Activated CD4-positive, alpha-beta T cell treated with anti-CD3 and anti-CD28 coated beads, Interleukin-2, amount 50 U/mL, for 16 hours (primary cell): Measurements from ENCODE around the gene ADAMTSL5.
"Not testable (repeated sequence)": the region's sequence is repeated elsewhere in the genome, so short reads cannot be mapped to it uniquely, and the experiment has no call there.

Source experiments
- DNase-seq: peaks from one replicate; pipeline ENCODE4 v3.0.0-alpha.2; 2020

ADAMTSL5 gene

DNA sequence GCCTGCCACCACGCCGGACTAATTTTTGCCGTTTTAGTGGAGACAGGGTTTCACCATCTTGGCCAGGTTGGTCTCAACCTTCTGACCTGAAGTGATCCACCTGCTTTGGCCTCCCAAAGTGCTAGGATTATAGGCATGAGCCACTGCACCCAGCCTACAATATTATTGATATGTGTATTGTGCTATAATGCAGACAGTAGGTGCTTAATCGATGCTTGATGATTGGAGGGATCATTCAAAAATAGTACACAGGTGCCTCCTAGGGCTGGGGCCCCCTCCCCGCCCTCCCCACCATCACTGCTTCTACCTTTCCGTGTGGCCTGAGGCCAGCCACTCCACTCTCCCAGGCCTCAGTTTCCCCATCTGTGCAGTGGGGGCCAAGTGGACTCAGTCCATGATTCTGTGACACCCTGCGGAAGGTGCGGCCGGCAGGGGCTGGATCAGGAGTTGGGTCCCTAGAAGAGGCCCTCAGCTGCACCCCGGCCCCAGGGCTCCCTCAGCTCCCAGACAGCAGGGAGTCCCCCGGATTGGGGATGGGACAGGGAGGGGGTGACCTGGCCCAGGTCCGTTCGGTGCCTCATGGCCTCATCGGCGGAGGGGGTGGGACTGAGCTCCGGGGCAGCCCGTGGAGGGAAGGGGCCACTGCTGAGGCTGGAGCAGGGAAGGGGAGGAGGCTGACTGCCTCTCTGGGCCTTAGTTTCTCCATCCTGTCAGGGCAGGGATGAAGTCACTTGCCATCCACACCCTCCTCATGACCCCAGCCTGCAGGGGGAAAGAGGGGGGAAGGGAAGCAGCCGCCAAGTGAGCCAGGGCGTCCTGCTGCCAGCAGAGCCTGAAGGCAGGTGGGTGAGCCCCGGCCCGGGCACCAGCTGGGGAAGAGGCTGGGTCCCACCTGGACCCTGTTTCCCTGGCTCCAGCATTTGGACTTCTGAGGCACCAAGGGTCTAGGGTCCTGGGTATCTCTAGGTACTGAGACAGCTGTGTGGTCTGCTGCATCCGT is 1.2 kb downstream of the ADAMTSL5 start:
- DNase-seq, result no peak

DNA sequence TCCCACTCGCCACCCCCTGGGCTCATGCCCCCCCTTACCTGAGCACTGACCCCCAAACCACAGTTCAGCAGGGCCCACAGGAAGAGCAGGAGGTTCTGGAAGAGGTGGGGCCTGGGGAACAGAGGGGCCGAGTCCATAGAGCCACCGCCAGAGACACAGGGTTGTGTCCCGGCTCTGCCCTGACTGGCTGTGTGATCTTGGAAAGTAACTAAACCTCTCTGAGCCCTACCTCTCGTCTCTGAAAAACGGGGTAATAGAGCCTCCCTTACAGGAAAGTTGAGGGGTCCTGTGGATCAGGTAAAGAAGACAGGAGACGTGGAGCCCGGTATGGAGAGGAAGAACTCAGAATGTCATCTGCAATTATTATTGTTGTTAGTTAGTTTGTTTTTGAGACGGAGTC is 2.0 kb downstream of the ADAMTSL5 start:
- no peak for DNase-seq

DNA sequence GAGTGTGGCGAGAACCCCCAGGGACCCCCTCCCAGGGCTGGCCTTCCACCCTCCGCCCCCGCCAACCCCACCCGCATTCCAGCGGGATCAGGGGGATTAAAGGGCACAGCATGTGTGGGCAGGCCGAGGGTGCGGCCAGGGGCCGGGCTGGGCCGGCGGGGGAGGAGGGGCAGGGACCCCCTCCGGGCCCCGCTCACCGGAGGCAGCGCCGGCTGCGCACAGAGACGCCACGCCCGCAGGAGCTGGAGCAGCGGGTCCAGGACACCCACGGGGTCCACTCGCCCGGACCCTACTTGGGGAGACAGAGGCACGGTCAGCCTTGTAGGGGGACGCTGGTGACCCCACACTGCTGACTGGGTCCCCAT is 2.4 kb downstream of the ADAMTSL5 start:
- no peak for DNase-seq

DNA sequence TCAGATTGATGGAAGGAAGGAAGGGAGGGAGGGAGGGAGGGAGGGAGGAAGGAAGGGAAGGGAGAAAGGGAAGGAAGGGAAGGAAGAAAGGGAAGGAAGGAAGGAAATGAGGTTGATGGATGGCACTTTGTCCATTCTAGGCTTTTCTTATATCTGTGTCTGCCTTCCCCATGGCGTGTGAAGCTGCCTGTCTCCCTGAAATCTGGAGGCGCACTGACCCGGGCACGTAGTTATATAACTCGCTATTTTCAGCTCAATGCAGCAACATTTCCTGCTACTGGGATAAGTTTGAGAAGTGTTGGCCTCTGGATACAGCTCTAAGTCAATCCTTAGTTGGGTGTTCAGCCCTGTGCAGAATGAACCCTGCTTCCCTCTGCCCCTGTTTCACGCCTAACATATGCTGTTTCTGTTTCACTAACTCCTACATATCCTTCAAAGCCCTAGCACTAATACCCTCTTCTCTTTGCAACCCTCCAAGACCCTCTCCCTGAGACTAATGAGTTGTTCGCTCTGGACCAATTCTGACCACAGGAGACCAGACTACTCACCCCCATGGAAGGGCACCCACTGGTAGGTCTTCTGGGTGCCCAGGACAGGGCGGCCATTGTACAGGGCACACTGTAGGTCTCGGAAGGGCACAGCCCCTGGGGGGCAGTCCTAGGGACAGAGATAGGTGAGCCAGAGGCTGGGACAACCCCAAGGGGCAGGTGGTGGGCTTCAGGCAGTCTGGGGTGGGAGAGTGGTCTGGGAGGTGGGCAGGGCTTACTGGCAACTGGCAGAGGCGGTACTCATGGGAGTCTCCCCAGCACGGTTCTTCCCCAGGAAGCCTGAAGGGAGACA is 3.0 kb downstream of the ADAMTSL5 start:
- no peak for DNase-seq

DNA sequence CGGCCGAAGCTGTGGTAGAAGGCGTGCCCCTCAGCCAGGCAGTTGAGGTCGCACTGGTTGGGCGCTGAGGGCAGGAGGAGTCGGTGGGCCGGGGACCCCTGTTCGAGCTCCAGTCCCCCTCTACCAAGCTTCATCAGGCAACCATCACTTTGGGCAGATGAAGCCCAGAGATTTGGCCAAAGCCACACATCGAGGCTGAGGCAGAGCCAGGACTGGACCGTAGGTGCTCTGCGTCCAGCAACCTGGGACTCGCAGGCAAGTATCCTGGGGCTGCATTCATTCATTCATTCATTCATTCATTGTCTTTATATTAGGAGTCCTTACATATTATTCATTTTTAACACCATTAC is 4.3 kb downstream of the ADAMTSL5 start:
- no peak for DNase-seq

DNA sequence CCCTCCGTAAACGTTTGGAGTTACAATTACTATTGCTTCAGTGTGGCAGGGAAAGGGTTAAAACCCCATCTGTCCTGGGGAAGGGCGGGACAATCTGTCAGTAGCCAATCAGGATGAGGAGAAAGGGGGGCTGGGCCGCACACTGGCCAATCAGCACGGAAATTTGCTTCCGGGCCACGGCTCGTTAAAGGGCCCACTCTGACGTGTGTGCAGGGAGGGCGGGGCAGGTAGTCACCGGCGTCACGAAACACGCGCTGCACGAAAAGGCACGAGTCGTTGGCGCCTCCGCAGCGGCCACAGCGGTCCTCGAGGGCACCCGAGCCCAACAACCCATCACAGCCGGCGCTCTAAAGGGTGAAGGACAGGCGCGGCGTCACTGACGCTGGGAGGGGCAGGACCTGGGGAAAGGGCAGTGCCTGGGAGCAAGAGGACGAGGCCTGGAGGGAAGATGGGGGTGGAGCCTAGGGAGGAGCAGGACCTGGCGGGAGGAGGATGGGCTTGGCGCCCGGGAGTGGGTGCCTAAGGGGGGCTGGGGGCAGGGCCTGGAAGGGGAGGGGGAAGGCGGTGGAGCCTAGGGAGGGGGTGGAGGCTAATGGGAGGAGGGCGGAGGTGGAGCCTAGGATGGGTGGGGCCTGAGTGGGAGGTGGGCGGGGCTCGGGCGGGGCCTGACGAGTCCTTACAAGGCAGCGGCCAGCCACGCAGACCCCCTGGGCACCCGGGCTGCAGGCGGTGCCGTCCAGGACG is 4.9 kb downstream of the ADAMTSL5 start:
- peak; percentile 89 for DNase-seq

DNA sequence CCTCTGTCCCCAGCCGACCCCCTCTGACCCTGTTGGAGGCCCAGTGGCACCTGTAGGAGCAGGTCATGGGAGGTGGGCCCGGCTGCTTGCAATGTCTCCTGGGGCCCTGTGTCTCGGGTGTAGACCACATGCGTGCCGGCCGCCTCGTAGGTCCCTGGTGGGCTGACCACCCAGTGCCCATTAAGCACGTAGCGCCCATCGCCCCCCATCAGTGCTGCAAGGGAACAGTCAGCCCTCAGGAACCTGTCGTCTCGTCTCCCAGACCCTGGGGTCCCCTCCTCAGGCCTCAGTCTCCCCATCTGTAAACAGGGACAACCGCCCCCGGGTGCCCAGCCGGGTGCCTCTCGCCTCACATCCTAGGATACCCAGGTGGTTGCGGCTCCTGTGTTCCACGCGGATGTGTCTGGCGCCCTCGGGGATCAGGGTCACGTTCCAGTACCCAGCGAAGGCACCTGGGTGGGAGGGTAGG is 5.6 kb downstream of the ADAMTSL5 start:
- DNase-seq, result no peak

DNA sequence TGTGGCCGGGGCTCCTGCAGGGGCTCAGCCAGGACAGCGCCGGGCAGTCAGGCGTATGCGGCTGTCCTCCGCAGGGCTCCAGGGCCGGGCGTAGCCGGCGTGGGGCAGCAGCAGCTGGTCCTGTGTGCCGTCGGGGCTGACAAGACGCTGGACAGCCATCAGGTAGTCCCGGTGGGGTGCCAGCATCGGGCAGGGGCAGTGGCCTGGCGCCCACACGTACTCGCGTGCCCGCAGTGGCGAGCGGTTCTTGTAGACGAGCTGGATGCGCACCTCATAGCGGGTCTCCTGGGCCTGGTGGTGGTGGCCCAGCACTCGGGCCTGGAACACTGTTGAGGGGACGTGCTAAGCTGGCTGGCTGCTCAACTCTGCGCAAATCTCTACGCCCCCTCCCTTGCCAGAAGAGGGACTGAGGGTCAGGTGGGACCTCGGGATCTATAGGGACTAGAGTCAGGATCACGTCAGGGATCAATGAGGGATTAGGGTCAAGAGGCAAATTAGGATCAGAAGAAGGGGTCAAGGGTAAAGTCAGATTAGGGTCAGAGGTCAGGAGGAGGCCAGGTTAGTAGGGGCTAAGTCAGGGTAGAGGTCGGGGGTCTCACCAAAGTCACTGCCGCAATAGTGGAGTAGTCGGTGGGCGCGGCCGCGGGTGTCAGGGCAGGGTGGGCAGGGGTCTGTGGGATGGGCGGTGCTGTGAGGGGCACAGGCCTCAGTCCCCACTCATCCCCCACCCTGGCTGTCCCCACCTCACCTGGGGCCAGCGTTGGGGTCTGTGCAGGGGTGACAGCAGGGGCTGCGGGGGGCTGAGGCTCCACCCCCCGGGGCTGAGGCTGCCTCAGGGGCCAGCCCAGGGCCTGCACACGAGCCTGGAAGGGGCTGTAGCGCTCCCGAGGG is 6.6 kb downstream of the ADAMTSL5 start:
- no peak for DNase-seq

DNA sequence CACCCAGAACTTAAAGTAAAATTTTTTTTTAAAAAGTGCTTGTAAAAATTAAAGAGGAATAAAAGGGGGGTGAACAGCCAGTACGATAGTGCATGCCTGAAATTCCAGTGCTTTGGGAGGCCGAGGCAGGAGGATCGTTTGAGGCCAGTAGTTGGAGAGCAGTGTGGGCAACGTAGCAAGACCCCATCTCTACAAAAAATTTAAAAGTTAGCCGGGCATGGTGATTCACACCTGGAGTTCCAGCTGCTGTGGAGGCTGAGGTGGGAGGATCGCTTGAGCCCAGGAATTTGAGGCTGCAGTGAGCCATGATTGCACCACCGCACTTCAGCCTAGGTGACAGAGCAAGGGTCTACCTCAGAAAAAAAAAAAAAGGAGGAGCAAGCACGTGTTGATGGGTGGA is 7.8 kb downstream of the ADAMTSL5 start:
- no peak for DNase-seq

DNA sequence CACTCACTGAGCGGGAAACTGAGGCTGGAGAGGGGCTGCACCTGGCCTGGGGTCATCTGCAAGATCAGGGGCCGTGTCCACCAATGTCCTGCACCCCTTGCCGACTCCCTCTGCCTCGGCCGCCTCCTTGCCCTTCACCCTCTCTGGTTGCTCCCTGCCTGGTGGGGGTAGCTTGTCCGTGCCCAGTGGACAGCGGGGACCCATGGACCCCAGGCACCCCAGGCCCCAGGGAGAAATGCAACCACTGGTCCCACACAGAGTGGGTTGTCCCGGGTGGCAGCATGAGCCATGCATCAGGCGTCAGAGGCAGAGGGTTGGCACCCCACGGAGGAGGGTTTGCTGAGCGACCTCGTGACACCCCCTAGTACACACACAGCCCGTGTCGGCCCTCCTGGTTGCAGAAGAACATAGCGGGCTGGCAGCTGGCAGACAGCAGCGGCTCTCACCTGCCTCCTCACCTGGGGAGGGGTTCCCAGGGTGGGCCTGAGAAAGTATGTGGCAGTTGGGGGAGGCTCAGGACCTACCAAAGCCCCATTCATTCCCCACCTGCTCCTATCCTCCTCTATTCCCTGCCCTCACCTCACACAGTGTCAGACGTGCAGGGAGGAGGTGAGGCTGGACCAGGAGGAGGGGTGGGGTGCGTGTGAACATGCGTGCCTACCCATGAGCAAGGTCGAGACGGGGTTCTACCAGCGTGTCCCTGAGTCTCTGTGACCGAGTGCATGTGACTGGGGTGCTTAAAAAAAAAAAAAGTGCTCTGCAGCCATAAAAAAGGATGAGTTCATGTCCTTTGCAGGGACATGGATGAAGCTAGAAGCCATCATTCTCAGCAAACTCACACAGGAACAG is 8.7 kb downstream of the ADAMTSL5 start:
- no peak for DNase-seq

DNA sequence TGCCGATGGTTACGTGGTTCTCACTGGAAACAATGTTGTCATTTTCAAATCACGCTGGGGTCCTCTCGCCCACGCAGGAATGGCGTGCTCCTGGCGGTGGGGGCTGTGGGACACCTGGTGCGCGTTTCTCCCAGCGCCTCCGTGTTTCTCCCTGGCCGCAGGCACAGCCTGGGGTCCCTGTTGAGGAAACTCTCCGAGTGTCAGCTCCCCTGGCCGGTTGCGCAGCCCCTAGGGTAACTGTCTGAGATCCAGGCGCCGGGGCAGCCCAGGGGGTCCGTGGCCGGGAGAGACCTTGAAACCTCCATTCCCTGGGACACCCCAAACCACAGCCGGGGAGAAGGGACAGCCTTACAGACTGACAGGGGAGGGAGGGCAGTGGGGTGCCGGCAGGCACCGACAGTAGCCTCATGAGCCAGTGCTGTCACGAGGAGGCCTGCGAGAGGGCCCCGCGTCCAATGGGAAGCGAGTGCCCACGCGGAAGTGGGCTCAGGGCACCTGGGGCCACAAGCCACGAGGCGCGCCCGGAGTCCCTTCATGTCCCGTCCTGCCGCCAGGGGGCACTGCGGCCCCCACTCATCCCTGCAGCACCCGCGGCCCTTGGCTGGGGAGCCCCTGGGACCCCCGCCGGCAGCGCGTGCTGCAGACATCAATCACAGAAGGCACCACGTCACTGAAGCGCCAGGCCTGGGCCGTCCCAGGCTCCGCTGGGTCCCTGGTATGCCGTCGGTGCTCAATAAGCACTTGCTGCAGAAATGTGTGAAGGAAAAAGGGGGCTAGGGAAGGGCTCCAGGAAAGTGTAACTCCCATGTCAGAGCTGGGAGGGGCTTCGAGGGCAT is 9.5 kb downstream of the ADAMTSL5 start:
- DNase-seq, result peak; percentile 66

DNA sequence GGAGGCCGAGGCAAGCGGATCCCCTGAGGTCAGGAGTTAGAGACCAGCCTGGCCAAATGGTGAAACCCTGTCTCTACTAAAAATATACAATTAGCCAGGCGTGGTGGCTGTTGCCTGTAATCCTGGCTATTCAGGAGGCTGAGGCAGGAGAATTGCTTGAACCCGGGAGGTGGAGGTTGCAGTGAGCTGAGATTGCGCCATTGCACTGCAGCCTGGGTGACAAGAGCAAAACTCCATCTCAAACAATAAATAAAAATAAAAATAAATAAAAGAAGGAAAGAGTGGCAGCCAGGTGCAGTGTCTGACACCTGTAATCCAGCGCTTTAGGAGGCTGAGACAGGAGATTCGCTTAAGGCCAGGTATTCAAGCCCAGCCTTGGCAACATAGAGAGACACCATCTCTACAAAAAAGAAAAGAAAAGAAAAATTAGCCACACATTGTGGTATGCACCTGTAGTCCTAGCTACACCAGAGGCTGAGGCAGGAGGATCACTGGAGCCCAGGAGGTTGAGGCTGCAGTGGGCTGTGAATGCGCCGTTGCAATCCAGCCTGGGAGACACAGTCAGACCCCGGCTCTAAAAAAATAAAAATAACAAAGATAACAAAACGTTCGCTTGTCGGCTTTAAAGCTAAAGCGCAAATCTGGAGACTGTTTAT is 10.3 kb downstream of the ADAMTSL5 start:
- DNase-seq, result no peak

DNA sequence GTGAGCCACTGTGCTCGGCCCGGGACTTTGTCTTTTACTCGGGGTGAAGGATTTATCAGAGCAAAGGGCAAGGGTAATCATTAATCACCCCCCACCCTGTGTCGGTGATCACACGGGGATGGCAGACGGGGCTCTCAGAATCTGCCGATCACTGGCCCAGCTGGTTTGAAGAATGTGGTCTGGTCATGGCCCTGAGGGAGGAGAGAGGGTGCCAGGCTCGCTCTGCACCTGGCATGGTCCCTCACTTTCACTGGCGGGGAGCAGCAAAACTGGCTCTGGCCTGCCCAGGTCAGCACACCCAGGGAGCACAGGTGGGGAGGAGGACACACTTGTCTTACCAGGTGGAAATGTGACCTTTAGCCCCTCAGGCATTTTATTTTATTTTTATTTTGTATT is 11.6 kb downstream of the ADAMTSL5 start:
- DNase-seq, result no peak

DNA sequence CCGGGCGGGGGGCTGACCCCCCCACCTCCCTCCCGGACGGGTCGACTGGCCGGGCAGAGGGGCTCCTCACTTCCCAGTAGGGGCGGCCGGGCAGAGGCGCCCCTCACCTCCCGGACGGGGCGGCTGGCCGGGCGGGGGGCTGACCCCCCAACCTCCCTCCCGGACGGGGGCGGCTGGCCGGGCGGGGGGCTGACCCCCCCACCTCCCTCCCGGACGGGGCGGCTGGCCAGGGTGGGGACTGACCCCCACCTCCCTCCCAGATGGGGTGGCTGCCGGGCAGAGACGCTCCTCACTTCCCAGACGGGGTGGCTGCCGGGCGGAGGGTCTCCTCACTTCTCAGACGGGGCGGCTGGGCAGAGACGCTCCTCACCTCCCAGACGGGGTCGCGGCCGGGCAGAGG is 13.6 kb downstream of the ADAMTSL5 start:
- DNase-seq, result not testable (repeated sequence)

DNA sequence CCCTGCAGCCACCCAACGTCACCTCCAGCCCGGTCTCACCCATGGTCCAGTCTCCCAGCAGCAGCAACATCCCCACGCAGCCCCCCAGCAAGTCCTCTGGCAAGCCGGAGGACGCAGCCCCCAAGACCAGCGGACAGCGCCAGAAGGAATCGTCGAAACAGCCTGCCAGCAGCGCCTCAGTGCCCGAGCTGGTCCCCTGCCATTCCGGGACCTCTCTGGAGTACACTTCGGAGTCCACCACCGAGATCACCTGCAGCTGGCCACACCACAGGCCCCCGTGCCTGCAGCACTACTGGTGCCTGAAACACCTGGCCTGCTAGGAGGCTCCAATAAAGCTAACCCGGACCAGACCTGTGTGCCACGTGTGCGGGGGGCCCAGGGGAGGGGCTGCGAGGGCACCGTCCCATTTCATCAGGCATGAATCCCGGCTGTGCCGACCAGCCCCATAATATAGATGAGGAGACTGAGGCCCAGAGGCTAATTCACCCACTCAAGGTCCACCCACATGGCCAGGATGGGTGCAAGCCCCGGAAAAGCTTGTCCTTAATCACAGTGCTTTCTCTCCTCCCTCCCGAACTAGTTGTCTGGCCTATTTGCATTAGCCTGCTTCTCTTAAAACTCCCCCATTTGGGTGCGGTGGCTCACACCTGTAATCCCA is 15.1 kb downstream of the ADAMTSL5 start:
- no peak for DNase-seq

DNA sequence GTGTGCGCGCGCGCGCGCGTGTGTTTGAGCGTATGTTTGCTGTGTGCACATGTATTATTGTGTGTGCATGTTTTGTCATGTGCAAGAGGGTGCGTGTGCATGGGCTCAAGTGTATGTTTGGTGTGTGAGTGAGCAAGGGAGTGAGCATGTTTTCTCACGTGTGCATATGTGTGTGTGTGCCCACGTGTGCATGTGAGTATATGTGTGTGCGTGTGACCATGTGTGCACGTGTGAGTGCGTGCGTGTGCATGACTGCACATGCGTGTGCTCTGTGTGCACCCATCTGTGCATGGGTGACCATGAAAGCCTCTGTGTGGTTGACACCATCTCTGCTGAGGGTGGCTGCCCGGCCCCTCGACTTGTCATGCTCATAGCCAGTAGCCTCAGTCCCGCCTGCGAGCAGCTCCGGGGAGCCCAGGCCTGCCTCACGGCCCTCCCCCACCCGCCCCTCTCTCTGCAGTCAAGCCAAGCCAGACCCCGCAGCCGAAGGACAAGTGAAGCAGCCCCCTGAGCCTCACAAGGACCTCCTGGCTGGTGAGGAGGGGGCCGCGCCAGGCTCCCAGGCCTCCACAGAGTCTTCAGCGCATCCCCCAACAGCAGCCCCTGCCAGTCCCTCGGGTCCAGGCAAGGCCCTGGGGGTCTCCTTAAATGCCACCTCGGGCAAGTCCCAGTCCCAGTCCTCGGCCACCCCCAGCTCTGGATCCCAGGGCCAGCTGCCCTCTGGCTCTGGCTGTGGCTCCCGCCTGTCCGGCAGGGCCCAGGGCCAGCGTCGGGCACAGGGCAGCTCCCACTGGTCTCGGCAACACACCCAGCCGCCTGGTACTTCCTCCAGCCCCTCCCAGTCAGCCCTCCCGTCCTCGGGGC is 15.9 kb downstream of the ADAMTSL5 start:
- DNase-seq, result no peak

DNA sequence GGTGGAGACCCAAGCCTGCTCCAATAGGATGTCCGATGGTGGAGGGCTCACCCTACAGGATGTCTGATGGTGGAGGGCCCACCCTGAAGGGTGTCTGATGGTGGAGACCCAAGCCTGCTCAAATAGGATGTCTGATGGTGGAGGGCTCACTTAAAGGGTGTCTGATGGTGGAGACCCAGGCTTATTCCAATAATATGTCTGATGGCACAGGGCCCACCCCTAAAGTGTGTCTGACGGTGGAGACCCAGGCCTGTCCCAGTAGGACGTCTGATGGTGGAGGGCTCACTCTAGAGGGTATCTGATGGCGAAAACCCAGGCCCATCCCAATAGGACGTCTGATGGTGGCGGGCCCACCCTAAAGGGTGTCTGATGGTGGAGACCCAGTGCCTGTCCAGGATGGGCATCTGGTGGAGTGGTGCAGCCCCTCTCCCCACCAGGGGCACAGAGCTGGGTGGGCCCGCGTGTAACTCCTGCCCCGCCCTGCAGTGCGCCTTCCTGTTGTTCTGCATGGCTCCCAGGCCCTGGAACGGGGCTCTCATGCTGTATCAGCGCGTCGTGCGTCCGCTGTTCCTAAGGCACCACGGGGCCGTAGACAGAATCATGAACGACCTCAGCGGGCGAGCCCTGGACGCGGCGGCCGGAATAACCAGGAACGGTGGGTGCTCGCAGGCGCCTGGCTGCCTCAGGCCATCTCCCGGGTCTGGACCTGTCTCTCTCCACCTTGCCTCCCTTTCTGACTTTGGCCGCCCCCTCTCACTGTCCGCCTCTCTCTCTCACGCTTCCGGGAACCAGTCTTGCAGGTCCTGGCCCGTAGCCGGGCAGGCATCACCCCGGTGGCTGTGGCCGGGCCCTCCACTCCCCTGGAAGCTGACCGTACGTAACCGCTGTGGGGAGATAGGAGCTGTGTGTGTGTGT is 16.8 kb downstream of the ADAMTSL5 start:
- no peak for DNase-seq
